ENCODE measurements around the gene RNF41.
A peak's percentile ranks its signal among the peaks of the same experiment; 100 is the strongest.

GRCh38 chr12:56271031-56271430, 49.3 kb upstream of the RNF41 start:
- TF ChIP-seq CTCF (IDR thresholded peaks at IDR 0.05; ENCODE audit: extremely low read depth in 1 of 2, insufficient read depth in 1 of 2, low read depth in 1 of 2, low read length in 2 of 2) = peak; percentile 29 to 63
- no peak for TF ChIP-seq POLR2A (IDR thresholded peaks at IDR 0.05; ENCODE audit: low read depth, low read length)
- no peak for TF ChIP-seq EZH2 (IDR thresholded peaks at IDR 0.05; ENCODE audit: borderline replicate concordance, low read depth, low read length, severe bottlenecking)
- TF ChIP-seq GATA2 (IDR thresholded peaks at IDR 0.05; ENCODE audit: insufficient read depth, insufficient read length, low read depth, low read length) = no peak
- TF ChIP-seq POLR2AphosphoS5 (IDR thresholded peaks at IDR 0.05; ENCODE audit: insufficient read depth, low read depth, low read length) = no peak
- no peak for TF ChIP-seq FOS (IDR thresholded peaks at IDR 0.05; ENCODE audit: borderline replicate concordance, insufficient read depth, low read length)
- no peak for TF ChIP-seq JUN (IDR thresholded peaks at IDR 0.05; ENCODE audit: borderline replicate concordance, insufficient read depth, insufficient read length, low read depth)
- TF ChIP-seq MAX (IDR thresholded peaks at IDR 0.05; ENCODE audit: insufficient read depth, insufficient read length) = no peak
- TF ChIP-seq MYC (IDR thresholded peaks at IDR 0.05; ENCODE audit: low read depth, low read length) = no peak

Data from endothelial cell of umbilical vein (primary cell).